ENCODE data around the gene CISTR.
"Not testable (repeated sequence)": the region's sequence is repeated elsewhere in the genome, so short reads cannot be mapped to it uniquely, and the experiment has no call there.

The CISTR gene

GRCh38 chr12:53722450-53723041 lies 29.2 kb downstream of the CISTR start:
- in situ Hi-C loops (cut with MboI; ENCODE audit: low sequenced_read_pairs) = no loop called here

GRCh38 chr12:53720946-53721345 lies 30.8 kb downstream of the CISTR start:
- in situ Hi-C loops (cut with MboI; ENCODE audit: low sequenced_read_pairs) = no loop called here

GRCh38 chr12:53719649-53720048 lies 32.1 kb downstream of the CISTR start:
- in situ Hi-C loops (cut with MboI; ENCODE audit: low sequenced_read_pairs) = no loop called here

GRCh38 chr12:53718567-53718966 lies 33.2 kb downstream of the CISTR start:
- in situ Hi-C loops (cut with MboI; ENCODE audit: low sequenced_read_pairs) = not testable (repeated sequence)

GRCh38 chr12:53717319-53717718 lies 34.5 kb downstream of the CISTR start:
- in situ Hi-C loops (cut with MboI; ENCODE audit: low sequenced_read_pairs) = no loop called here

- in situ Hi-C loops (cut with MboI; ENCODE audit: low sequenced_read_pairs) = no loop called here
Measured at GRCh38 chr12:53714004-53714403, 37.8 kb downstream of the CISTR start.

- in situ Hi-C loops (cut with MboI; ENCODE audit: low sequenced_read_pairs) = no loop called here
Measured at GRCh38 chr12:53713516-53713915, 38.3 kb downstream of the CISTR start.

GRCh38 chr12:53712059-53712643 lies 39.6 kb downstream of the CISTR start:
- in situ Hi-C loops (cut with MboI; ENCODE audit: low sequenced_read_pairs) = no loop called here

GRCh38 chr12:53710091-53710490 lies 41.7 kb downstream of the CISTR start:
- in situ Hi-C loops (cut with MboI; ENCODE audit: low sequenced_read_pairs) = no loop called here

GRCh38 chr12:53709671-53710070 lies 42.1 kb downstream of the CISTR start:
- in situ Hi-C loops (cut with MboI; ENCODE audit: low sequenced_read_pairs) = loop anchor here (10.0 kb wide), 1 partner anchor 505 kb away; no protein-coding TSS in a partner anchor

GRCh38 chr12:53706080-53706479 lies 45.7 kb downstream of the CISTR start:
- in situ Hi-C loops (cut with MboI; ENCODE audit: low sequenced_read_pairs) = loop anchor here (10.0 kb wide), 1 partner anchor 509 kb away; no protein-coding TSS in a partner anchor

- in situ Hi-C loops (cut with MboI; ENCODE audit: low sequenced_read_pairs) = loop anchor here (5.0 to 10.0 kb wide), 2 partner anchors 39 to 511 kb away; no protein-coding TSS in a partner anchor
Measured at GRCh38 chr12:53703756-53704155, 48.0 kb downstream of the CISTR start.

GRCh38 chr12:53701518-53702264 lies 50.1 kb downstream of the CISTR start:
- in situ Hi-C loops (cut with MboI; ENCODE audit: low sequenced_read_pairs) = loop anchor here (5.0 to 10.0 kb wide), 2 partner anchors 41 to 513 kb away; no protein-coding TSS in a partner anchor

GRCh38 chr12:53700567-53700966 lies 51.2 kb downstream of the CISTR start:
- in situ Hi-C loops (cut with MboI; ENCODE audit: low sequenced_read_pairs) = loop anchor here (5.0 to 10.0 kb wide), 2 partner anchors 42 to 514 kb away; no protein-coding TSS in a partner anchor

GRCh38 chr12:53699678-53700025 lies 52.1 kb downstream of the CISTR start:
- in situ Hi-C loops (cut with MboI; ENCODE audit: low sequenced_read_pairs) = loop anchor here (5.0 to 10.0 kb wide), 2 partner anchors 43 to 515 kb away; no protein-coding TSS in a partner anchor

- in situ Hi-C loops (cut with MboI; ENCODE audit: low sequenced_read_pairs) = no loop called here
Measured at GRCh38 chr12:53698948-53699677, 52.7 kb downstream of the CISTR start.

- in situ Hi-C loops (cut with MboI; ENCODE audit: low sequenced_read_pairs) = no loop called here
Measured at GRCh38 chr12:53696655-53697331, 55.0 kb downstream of the CISTR start.

Data from HL-60/S4 (cell line).